ENCODE data around the gene TYRP1.

Gene TYRP1

GRCh38 chr9:12693141-12693540 is at the start of gene TYRP1:
Gene TYRP1 (plus strand): TSS chr9:12693385. CDS start chr9:12693997, 612 bp downstream.
- no peak for TF ChIP-seq CTCF (IDR thresholded peaks at IDR 0.05; ENCODE audit: low read depth, low read length)
- no peak for DNase-seq (ENCODE audit: low read depth in 2 of 2)
- H3K4me3 ChIP-seq (replicated peaks in 1 of 2; ENCODE audit: low read depth in 2 of 2, low read length in 2 of 2), result no peak within 1 kb of the TSS

GRCh38 chr9:12643686-12644085 is 49.5 kb upstream of the TYRP1 start:
- peak; percentile 2 to 3 for DNase-seq (ENCODE audit: low read depth in 2 of 2)
- no peak overlapping the region for H3K4me3 ChIP-seq (replicated peaks in 1 of 2; ENCODE audit: low read depth in 2 of 2, low read length in 2 of 2)
- no peak for TF ChIP-seq CTCF (IDR thresholded peaks at IDR 0.05; ENCODE audit: low read depth, low read length)

- no peak overlapping the region for H3K4me3 ChIP-seq (replicated peaks in 1 of 2; ENCODE audit: low read depth in 2 of 2, low read length in 2 of 2)
- TF ChIP-seq CTCF (IDR thresholded peaks at IDR 0.05; ENCODE audit: low read depth, low read length), result no peak
- DNase-seq (ENCODE audit: low read depth in 2 of 2), result no peak
Observed at GRCh38 chr9:12648925-12649324, 44.3 kb upstream of the TYRP1 start.

- H3K4me3 ChIP-seq (replicated peaks in 1 of 2; ENCODE audit: low read depth in 2 of 2, low read length in 2 of 2), result no peak overlapping the region
- no peak for TF ChIP-seq CTCF (IDR thresholded peaks at IDR 0.05; ENCODE audit: low read depth, low read length)
- DNase-seq (ENCODE audit: low read depth in 2 of 2), result no peak
Observed at GRCh38 chr9:12651125-12651524, 42.1 kb upstream of the TYRP1 start.

GRCh38 chr9:12652973-12653372 is 40.2 kb upstream of the TYRP1 start:
- no peak for TF ChIP-seq CTCF (IDR thresholded peaks at IDR 0.05; ENCODE audit: low read depth, low read length)
- H3K4me3 ChIP-seq (replicated peaks in 1 of 2; ENCODE audit: low read depth in 2 of 2, low read length in 2 of 2), result no peak overlapping the region
- DNase-seq (ENCODE audit: low read depth in 2 of 2), result no peak

- no peak for DNase-seq (ENCODE audit: low read depth in 2 of 2)
- TF ChIP-seq CTCF (IDR thresholded peaks at IDR 0.05; ENCODE audit: low read depth, low read length), result no peak
Observed at GRCh38 chr9:12656803-12657202, 36.4 kb upstream of the TYRP1 start.

GRCh38 chr9:12657233-12657632 is 36.0 kb upstream of the TYRP1 start:
- no peak overlapping the region for H3K4me3 ChIP-seq (replicated peaks in 1 of 2; ENCODE audit: low read depth in 2 of 2, low read length in 2 of 2)
- no peak for DNase-seq (ENCODE audit: low read depth in 2 of 2)
- TF ChIP-seq CTCF (IDR thresholded peaks at IDR 0.05; ENCODE audit: low read depth, low read length), result no peak

More at GRCh38 chr9:12656803-12657202, 36.4 kb upstream of the TYRP1 start:
- H3K4me3 ChIP-seq (replicated peaks in 1 of 2; ENCODE audit: low read depth in 2 of 2, low read length in 2 of 2), result no peak overlapping the region

Data from cardiac fibroblast (primary cell).